ENCODE results near the gene ACVRL1.

ACVRL1 gene

DNA sequence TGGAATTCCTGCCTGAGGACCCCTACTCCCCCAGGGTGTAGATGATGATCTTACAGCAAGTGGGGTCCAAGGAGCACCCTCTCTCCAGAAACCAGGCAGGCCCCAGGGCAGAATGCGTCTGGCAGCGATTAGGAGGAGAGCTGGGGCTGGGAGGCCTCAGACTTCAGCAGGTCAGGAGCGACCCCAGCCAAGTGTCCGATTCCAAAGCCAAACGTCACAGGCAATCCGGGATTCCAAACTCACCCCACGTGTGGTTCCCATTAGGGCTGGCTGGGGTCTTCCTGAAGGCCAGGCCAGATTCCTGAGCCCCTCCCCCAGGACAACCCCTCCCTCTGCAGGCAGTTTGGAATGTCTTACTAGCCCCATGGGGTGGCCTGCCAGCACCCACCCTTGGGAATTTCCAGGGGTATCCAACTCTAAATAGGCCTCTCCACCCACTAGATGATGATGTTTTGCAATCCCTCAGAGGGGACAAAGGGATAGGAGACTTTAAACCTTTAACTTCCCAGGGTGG is 41.5 kb upstream of the ACVRL1 start:
- Histone ChIP-seq H3K9me2 (replicated peaks; ENCODE audit: control insufficient read depth, low read length) (no peaks in the 10 kb centered on the region), H3K9me3 (ENCODE audit: control insufficient read depth, insufficient read depth, low read length) (no peaks in the 10 kb centered on the region), H3K27ac (ENCODE audit: low read depth, low read length) (no peak overlapping the region), H3F3A (ENCODE audit: control insufficient read depth, insufficient read depth) (no peaks in the 10 kb centered on the region), H3K4me3 (ENCODE audit: low read length) (no peak overlapping the region), H3K36me3 (ENCODE audit: control insufficient read depth, low read length) (no peaks in the 10 kb centered on the region), H3K4me1 (ENCODE audit: control insufficient read depth, low read length) (no peaks in the 10 kb centered on the region), H3K27me3 (ENCODE audit: control insufficient read depth, low read length) (peaks cover 16% of the 10 kb centered on the region), H3K4me2 (ENCODE audit: low read length) (no peak overlapping the region), H3K79me2 (ENCODE audit: control insufficient read depth, low read length) (no peaks in the 10 kb centered on the region), H4K20me1 (ENCODE audit: control insufficient read depth, insufficient read depth, low read depth, low read length) (no peaks in the 10 kb centered on the region)
- no peak for TF ChIP-seq EZH2phosphoT487 (IDR thresholded peaks at IDR 0.05; ENCODE audit: borderline replicate concordance, low read length)
- TF ChIP-seq, protein P1, sequence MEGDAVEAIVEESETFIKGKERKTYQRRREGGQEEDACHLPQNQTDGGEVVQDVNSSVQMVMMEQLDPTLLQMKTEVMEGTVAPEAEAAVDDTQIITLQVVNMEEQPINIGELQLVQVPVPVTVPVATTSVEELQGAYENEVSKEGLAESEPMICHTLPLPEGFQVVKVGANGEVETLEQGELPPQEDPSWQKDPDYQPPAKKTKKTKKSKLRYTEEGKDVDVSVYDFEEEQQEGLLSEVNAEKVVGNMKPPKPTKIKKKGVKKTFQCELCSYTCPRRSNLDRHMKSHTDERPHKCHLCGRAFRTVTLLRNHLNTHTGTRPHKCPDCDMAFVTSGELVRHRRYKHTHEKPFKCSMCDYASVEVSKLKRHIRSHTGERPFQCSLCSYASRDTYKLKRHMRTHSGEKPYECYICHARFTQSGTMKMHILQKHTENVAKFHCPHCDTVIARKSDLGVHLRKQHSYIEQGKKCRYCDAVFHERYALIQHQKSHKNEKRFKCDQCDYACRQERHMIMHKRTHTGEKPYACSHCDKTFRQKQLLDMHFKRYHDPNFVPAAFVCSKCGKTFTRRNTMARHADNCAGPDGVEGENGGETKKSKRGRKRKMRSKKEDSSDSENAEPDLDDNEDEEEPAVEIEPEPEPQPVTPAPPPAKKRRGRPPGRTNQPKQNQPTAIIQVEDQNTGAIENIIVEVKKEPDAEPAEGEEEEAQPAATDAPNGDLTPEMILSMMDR (IDR thresholded peaks at IDR 0.05; ENCODE audit: low read depth, low read length, poor library complexity, severe bottlenecking), result no peak

DNA sequence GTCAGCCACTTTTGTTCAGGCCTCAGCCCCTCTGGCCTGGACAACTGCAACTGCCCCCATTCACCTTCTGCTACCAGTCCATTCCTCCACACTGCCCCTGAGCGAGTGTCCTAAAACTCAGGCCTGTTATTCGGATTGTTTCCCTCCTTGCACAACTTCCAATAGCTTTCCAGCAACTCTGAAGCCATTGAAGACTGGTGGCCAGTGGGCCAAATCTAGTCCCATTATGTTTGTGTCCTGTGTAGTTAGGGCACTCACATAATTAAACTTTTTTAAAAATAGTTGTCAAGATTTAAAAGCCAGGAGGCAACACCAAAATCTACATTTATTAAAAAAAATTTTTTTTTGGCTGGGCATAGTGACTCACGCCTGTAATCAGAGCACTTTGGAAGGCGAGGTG is 41.0 kb upstream of the ACVRL1 start:
- H3K36me3 ChIP-seq (ENCODE audit: control insufficient read depth, low read length), result no peaks in the 10 kb centered on the region
- H3K4me2 ChIP-seq (ENCODE audit: low read length), result no peak overlapping the region
- no peak overlapping the region for H3K4me3 ChIP-seq (ENCODE audit: low read length)
- no peaks in the 10 kb centered on the region for H3K9me3 ChIP-seq (ENCODE audit: control insufficient read depth, insufficient read depth, low read length)
- H3K79me2 ChIP-seq (ENCODE audit: control insufficient read depth, low read length), result no peaks in the 10 kb centered on the region
- H3K27me3 ChIP-seq (ENCODE audit: control insufficient read depth, low read length), result peaks cover 18% of the 10 kb centered on the region
- no peaks in the 10 kb centered on the region for H3F3A ChIP-seq (ENCODE audit: control insufficient read depth, insufficient read depth)
- H3K27ac ChIP-seq (ENCODE audit: low read depth, low read length), result no peak overlapping the region
- TF ChIP-seq EZH2phosphoT487 (IDR thresholded peaks at IDR 0.05; ENCODE audit: borderline replicate concordance, low read length), result no peak
- H4K20me1 ChIP-seq (ENCODE audit: control insufficient read depth, insufficient read depth, low read depth, low read length), result no peaks in the 10 kb centered on the region
- no peaks in the 10 kb centered on the region for H3K4me1 ChIP-seq (ENCODE audit: control insufficient read depth, low read length)
- no peaks in the 10 kb centered on the region for H3K9me2 ChIP-seq (replicated peaks; ENCODE audit: control insufficient read depth, low read length)

DNA sequence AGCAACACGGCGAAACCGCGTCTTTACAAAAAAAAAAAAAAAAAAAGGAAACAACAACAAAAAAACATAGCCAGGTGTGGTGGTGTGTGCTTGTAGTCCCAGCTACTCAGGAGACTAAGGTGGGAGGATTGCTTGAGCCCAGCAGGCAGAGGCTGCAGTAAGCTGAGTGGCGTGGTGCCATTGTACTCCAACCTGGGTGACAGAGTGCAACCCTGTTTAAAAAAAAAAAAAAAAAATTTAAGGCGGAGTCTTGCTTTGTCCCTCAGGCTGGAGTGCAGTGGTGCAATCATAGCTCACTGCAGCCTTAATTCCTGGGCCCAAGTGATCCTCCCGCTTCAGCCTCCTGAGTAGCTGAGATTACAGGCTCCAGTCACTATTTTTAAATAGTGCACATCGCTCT is 40.5 kb upstream of the ACVRL1 start:
- Histone ChIP-seq H3K4me1 (ENCODE audit: control insufficient read depth, low read length) (no peaks in the 10 kb centered on the region), H3K36me3 (ENCODE audit: control insufficient read depth, low read length) (no peaks in the 10 kb centered on the region), H3F3A (ENCODE audit: control insufficient read depth, insufficient read depth) (no peaks in the 10 kb centered on the region)

DNA sequence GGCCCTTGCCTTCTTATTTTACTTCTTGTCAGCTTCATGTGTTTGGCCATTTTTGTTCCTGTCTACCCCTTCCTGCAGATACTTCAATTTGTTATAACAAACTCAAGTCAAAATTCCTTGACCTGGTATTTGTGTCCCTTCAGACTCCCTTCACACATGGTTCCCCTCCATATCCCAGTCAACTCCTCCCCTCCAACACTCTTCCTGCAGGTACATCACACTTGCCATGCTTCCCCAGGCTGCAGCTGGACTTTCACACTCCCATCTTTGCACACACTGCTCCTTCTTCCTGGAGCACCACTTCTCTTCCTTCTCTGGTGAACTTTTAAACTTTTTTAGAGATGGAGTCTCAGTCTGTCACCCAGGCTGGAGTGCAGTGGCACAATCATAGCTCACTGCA is 39.9 kb upstream of the ACVRL1 start:
- TF ChIP-seq EZH2phosphoT487 (IDR thresholded peaks at IDR 0.05; ENCODE audit: borderline replicate concordance, low read length), result no peak
- TF ChIP-seq, protein P1 (IDR thresholded peaks at IDR 0.05; ENCODE audit: low read depth, low read length, poor library complexity, severe bottlenecking), result no peak
- H3K27me3 ChIP-seq (ENCODE audit: control insufficient read depth, low read length), result peaks cover 15% of the 10 kb centered on the region
- no peak overlapping the region for H3K4me2 ChIP-seq (ENCODE audit: low read length)

More for the DNA sequence above, 40.5 kb upstream of the ACVRL1 start:
- Histone ChIP-seq H3K27me3 (ENCODE audit: control insufficient read depth, low read length) (peaks cover 18% of the 10 kb centered on the region), H3K4me3 (ENCODE audit: low read length) (no peak overlapping the region), H3K9me3 (ENCODE audit: control insufficient read depth, insufficient read depth, low read length) (no peaks in the 10 kb centered on the region), H3K27ac (ENCODE audit: low read depth, low read length) (no peak overlapping the region), H4K20me1 (ENCODE audit: control insufficient read depth, insufficient read depth, low read depth, low read length) (no peaks in the 10 kb centered on the region), H3K79me2 (ENCODE audit: control insufficient read depth, low read length) (no peaks in the 10 kb centered on the region), H3K4me2 (ENCODE audit: low read length) (no peak overlapping the region), H3K9me2 (replicated peaks; ENCODE audit: control insufficient read depth, low read length) (no peaks in the 10 kb centered on the region)
- TF ChIP-seq EZH2phosphoT487 (IDR thresholded peaks at IDR 0.05; ENCODE audit: borderline replicate concordance, low read length), result no peak
- TF ChIP-seq, protein P1 (IDR thresholded peaks at IDR 0.05; ENCODE audit: low read depth, low read length, poor library complexity, severe bottlenecking), result no peak

More for the DNA sequence above, 39.9 kb upstream of the ACVRL1 start:
- Histone ChIP-seq H3F3A (ENCODE audit: control insufficient read depth, insufficient read depth) (no peaks in the 10 kb centered on the region), H3K27ac (ENCODE audit: low read depth, low read length) (no peak overlapping the region), H3K36me3 (ENCODE audit: control insufficient read depth, low read length) (no peaks in the 10 kb centered on the region), H3K9me3 (ENCODE audit: control insufficient read depth, insufficient read depth, low read length) (no peaks in the 10 kb centered on the region), H3K4me3 (ENCODE audit: low read length) (no peak overlapping the region), H3K9me2 (replicated peaks; ENCODE audit: control insufficient read depth, low read length) (no peaks in the 10 kb centered on the region), H3K4me1 (ENCODE audit: control insufficient read depth, low read length) (no peaks in the 10 kb centered on the region), H4K20me1 (ENCODE audit: control insufficient read depth, insufficient read depth, low read depth, low read length) (no peaks in the 10 kb centered on the region), H3K79me2 (ENCODE audit: control insufficient read depth, low read length) (no peaks in the 10 kb centered on the region)
